Measurements from ENCODE around the gene GMCL1.
"Not testable (repeated sequence)": the region's sequence is repeated elsewhere in the genome, so short reads cannot be mapped to it uniquely, and the experiment has no call there.

The GMCL1 gene

GRCh38 chr2:69801745-69802290 lies 27.6 kb upstream of the GMCL1 start:
- H3K4me1 Mint-ChIP-seq: peaks cover 68% of the 10 kb centered on the region
- peak overlapping the region; percentile 5 for H3K27ac Mint-ChIP-seq
- peaks cover 19% of the 10 kb centered on the region for H3K36me3 Mint-ChIP-seq (ENCODE audit: low read depth)
- DNase-seq: no peak
- TF ChIP-seq CTCF (IDR thresholded peaks at IDR 0.05): no peak
- H3K4me3 Mint-ChIP-seq: no peak overlapping the region
- H3K27me3 Mint-ChIP-seq (ENCODE audit: low read depth, poor library complexity): peaks cover 8% of the 10 kb centered on the region
- H3K9me3 Mint-ChIP-seq: peaks cover 3% of the 10 kb centered on the region

- not testable (repeated sequence) for H3K27ac Mint-ChIP-seq; H3K27me3 Mint-ChIP-seq (ENCODE audit: low read depth, poor library complexity); H3K9me3 Mint-ChIP-seq; DNase-seq; H3K4me3 Mint-ChIP-seq
- peaks cover 59% of the 10 kb centered on the region for H3K4me1 Mint-ChIP-seq
- peaks cover 21% of the 10 kb centered on the region for H3K36me3 Mint-ChIP-seq (ENCODE audit: low read depth)
These were observed 26.6 kb upstream of the GMCL1 start for GRCh38 chr2:69802781-69803367.

GRCh38 chr2:69804416-69804815 lies 25.0 kb upstream of the GMCL1 start:
- no peak overlapping the region for H3K4me3 Mint-ChIP-seq
- H3K9me3 Mint-ChIP-seq: peaks cover 3% of the 10 kb centered on the region
- H3K27ac Mint-ChIP-seq: no peak overlapping the region
- TF ChIP-seq CTCF (IDR thresholded peaks at IDR 0.05): no peak
- peaks cover 48% of the 10 kb centered on the region for H3K4me1 Mint-ChIP-seq
- DNase-seq: no peak
- H3K27me3 Mint-ChIP-seq (ENCODE audit: low read depth, poor library complexity): peaks cover 4% of the 10 kb centered on the region
- peaks cover 27% of the 10 kb centered on the region for H3K36me3 Mint-ChIP-seq (ENCODE audit: low read depth)

GRCh38 chr2:69805887-69806286 lies 23.6 kb upstream of the GMCL1 start:
- Mint-ChIP-seq H3K9me3 (peaks cover 3% of the 10 kb centered on the region), H3K27ac (no peak overlapping the region), H3K4me3 (no peak overlapping the region), H3K27me3 (ENCODE audit: low read depth, poor library complexity) (peaks cover 7% of the 10 kb centered on the region), H3K36me3 (ENCODE audit: low read depth) (peaks cover 21% of the 10 kb centered on the region), H3K4me1 (peaks cover 43% of the 10 kb centered on the region)
- DNase-seq: no peak
- TF ChIP-seq CTCF (IDR thresholded peaks at IDR 0.05): no peak

GRCh38 chr2:69807821-69808540 lies 21.5 kb upstream of the GMCL1 start:
- peaks cover 11% of the 10 kb centered on the region for H3K27me3 Mint-ChIP-seq (ENCODE audit: low read depth, poor library complexity)
- DNase-seq: no peak

More at GRCh38 chr2:69807821-69808540, 21.5 kb upstream of the GMCL1 start:
- Mint-ChIP-seq H3K36me3 (ENCODE audit: low read depth) (peaks cover 21% of the 10 kb centered on the region), H3K9me3 (peaks cover 3% of the 10 kb centered on the region), H3K4me3 (no peak overlapping the region), H3K4me1 (peaks cover 53% of the 10 kb centered on the region), H3K27ac (no peak overlapping the region)
- TF ChIP-seq CTCF (IDR thresholded peaks at IDR 0.05): no peak
